IMR-90 (cell line): ENCODE measurements around the gene METTL25.

ENCODE experiments used
- BHLHE40 ChIP-seq: fragments of 150-350 bp; IDR thresholded peaks from 2 replicates; pipeline ENCODE4 v1.6.1; 2016; ENCODE audit warnings: mild to moderate bottlenecking, low read depth, low read length
- CEBPB ChIP-seq: IDR thresholded peaks from 2 replicates; pipeline ENCODE4 v1.6.1; 2012; ENCODE audit warnings: low read depth, low read length, improper control_type of control experiment
- MAFK ChIP-seq: IDR thresholded peaks from 2 replicates; pipeline ENCODE4 v1.6.1; 2012; ENCODE audit warnings: low read depth, low read length, improper control_type of control experiment
- MAZ ChIP-seq: IDR thresholded peaks from 2 replicates; pipeline ENCODE4 v1.6.1; 2012; ENCODE audit warnings: low read depth, mild to moderate bottlenecking, low read length, improper control_type of control experiment, moderate library complexity, borderline replicate concordance
- MXI1 ChIP-seq: IDR thresholded peaks from 2 replicates; pipeline ENCODE4 v1.6.1; 2012; ENCODE audit warnings: low read depth, mild to moderate bottlenecking, low read length, moderate library complexity, borderline replicate concordance
- NFE2L2 ChIP-seq: fragments of 150-350 bp; IDR thresholded peaks from 2 replicates; pipeline ENCODE4 v1.6.1; 2016; ENCODE audit warnings: low read depth, mild to moderate bottlenecking, low read length
- POLR2A ChIP-seq: IDR thresholded peaks from 2 replicates; pipeline ENCODE4 v1.6.1; 2012; ENCODE audit warnings: mild to moderate bottlenecking, low read depth, low read length
- RAD21 ChIP-seq: IDR thresholded peaks from 2 replicates; pipeline ENCODE4 v1.6.1; 2012; ENCODE audit warnings: low read length, improper control_type of control experiment
- RFX5 ChIP-seq: IDR thresholded peaks from 2 replicates; pipeline ENCODE4 v1.8.0; 2012; ENCODE audit warnings: low read depth, mild to moderate bottlenecking, low read length, moderate library complexity
- TF ChIP-seq, protein P1 (sequence below): conservative IDR thresholded peaks from 2 replicates; pipeline ENCODE4 v1.5.1; 2012; ENCODE audit warnings: mild to moderate bottlenecking, low read depth, low read length, improper control_type of control experiment
- TF ChIP-seq, protein P2 (sequence below): fragments of 150-350 bp; IDR thresholded peaks from 2 replicates; pipeline ENCODE4 v1.6.1; 2017; ENCODE audit warnings: mild to moderate bottlenecking, antibody characterized with exemption, low read length, low read depth
- TF ChIP-seq, protein P3 (sequence below): fragments of 150-350 bp; IDR thresholded peaks from 2 replicates; pipeline ENCODE4 v1.6.1; 2016; ENCODE audit warnings: low read depth, mild to moderate bottlenecking, low read length, moderate library complexity, borderline replicate concordance

DNA sequence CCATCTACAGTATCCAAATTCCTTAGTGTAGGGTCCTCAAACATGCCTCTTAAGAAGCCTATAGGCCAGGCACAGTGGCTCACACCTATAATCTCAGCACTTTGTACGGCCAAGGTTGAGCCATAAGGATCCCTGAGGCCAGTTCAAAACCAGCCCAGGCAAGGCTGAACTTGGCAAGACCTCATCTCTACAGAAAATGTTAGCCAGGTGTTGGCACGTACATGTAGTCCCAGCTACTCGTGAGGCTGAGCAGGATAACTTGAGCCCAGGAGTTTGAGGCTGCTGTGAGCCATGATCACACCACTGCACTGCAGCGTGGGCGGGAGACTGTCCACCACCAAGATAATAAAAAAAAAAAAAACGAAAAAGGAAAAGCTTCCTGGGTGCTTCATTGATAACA is 6.9 kb upstream of the METTL25 start:
- TF ChIP-seq, protein P1, sequence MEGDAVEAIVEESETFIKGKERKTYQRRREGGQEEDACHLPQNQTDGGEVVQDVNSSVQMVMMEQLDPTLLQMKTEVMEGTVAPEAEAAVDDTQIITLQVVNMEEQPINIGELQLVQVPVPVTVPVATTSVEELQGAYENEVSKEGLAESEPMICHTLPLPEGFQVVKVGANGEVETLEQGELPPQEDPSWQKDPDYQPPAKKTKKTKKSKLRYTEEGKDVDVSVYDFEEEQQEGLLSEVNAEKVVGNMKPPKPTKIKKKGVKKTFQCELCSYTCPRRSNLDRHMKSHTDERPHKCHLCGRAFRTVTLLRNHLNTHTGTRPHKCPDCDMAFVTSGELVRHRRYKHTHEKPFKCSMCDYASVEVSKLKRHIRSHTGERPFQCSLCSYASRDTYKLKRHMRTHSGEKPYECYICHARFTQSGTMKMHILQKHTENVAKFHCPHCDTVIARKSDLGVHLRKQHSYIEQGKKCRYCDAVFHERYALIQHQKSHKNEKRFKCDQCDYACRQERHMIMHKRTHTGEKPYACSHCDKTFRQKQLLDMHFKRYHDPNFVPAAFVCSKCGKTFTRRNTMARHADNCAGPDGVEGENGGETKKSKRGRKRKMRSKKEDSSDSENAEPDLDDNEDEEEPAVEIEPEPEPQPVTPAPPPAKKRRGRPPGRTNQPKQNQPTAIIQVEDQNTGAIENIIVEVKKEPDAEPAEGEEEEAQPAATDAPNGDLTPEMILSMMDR: no peak
- TF ChIP-seq MXI1: no peak
- no peak for TF ChIP-seq NFE2L2
- no peak for TF ChIP-seq POLR2A
- TF ChIP-seq RFX5: no peak
- TF ChIP-seq MAFK: no peak
- TF ChIP-seq RAD21: no peak
- TF ChIP-seq, protein P2, sequence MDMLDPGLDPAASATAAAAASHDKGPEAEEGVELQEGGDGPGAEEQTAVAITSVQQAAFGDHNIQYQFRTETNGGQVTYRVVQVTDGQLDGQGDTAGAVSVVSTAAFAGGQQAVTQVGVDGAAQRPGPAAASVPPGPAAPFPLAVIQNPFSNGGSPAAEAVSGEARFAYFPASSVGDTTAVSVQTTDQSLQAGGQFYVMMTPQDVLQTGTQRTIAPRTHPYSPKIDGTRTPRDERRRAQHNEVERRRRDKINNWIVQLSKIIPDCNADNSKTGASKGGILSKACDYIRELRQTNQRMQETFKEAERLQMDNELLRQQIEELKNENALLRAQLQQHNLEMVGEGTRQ: no peak
- no peak for TF ChIP-seq MAZ
- TF ChIP-seq BHLHE40: no peak
- TF ChIP-seq, protein P3, sequence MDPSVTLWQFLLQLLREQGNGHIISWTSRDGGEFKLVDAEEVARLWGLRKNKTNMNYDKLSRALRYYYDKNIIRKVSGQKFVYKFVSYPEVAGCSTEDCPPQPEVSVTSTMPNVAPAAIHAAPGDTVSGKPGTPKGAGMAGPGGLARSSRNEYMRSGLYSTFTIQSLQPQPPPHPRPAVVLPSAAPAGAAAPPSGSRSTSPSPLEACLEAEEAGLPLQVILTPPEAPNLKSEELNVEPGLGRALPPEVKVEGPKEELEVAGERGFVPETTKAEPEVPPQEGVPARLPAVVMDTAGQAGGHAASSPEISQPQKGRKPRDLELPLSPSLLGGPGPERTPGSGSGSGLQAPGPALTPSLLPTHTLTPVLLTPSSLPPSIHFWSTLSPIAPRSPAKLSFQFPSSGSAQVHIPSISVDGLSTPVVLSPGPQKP: no peak
- TF ChIP-seq CEBPB: no peak
